OCI-LY7 (cell line): Measurements from ENCODE around the gene TMF1.

Experiments used
- CTCF ChIP-seq: fragments of 200-600 bp; sonication (generic); conservative IDR thresholded peaks from 2 replicates; pipeline ENCODE4 v1.5.1; 2014; ENCODE audit warnings: mild to moderate bottlenecking, antibody characterized with exemption, low read length, moderate library complexity, mixed read lengths
- EZH2phosphoT487 ChIP-seq: fragments of 200-600 bp; sonication (generic); IDR thresholded peaks from 2 replicates; pipeline ENCODE4 v1.6.1; 2018; ENCODE audit warnings: low read depth, borderline replicate concordance, mild to moderate bottlenecking, mixed run types, antibody characterized with exemption, low read length, moderate library complexity, mixed read lengths

DNA sequence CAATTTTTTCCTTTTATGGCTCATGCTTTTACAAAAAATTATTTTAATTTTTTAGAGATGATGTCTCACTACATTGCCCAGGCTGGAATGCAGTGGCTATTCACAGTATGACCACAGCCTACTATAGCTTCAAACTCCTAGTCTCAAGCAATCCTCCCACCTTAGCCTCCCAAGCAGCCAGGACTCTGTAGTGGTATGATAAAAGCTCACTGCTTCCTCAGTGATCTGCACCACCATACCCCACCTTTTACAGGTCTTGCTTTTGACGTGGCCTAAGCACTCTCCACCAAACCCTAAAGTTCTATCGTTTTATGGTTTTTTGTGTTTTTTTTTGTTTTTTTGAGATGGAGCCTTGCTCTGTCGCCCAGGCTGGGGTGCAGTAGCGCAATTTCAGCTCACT lies 14.0 kb upstream of the TMF1 start:
- no peak for TF ChIP-seq CTCF
- no peak for TF ChIP-seq EZH2phosphoT487
